ENCODE results near the gene USP7. TPM values are rescaled to one million over a fixed set of nuclear protein-coding genes. Genes with fewer than 3 reads are reported as not detected.
A peak's percentile ranks its signal among the peaks of the same experiment; 100 is the strongest.

The USP7 gene
- polyA plus RNA-seq, 1 donor = 110 TPM

GRCh38 chr16:8953064-8953463 lies 10.6 kb downstream of the USP7 start:
- H3K4me1 ChIP-seq (ENCODE audit: control insufficient read depth, insufficient read depth, low read length) = peaks cover 37% of the 10 kb centered on the region
- H3K4me3 ChIP-seq (ENCODE audit: low read length) = no peak overlapping the region
- no peaks in the 10 kb centered on the region for H3K36me3 ChIP-seq (ENCODE audit: control insufficient read depth, insufficient read depth, low read length)
- WGBS (ENCODE audit: insufficient coverage, low lambda C conversion rate) = no CpG with 5 or more reads among the region's 11 CpGs
- H3K9me3 ChIP-seq (ENCODE audit: control insufficient read depth, low read depth, low read length) = no peaks in the 10 kb centered on the region
- DNase-seq = no peak
- no peak overlapping the region for H3K27ac ChIP-seq (ENCODE audit: low read length)
- H3K27me3 ChIP-seq (ENCODE audit: control insufficient read depth, insufficient read depth, low read length) = no peaks in the 10 kb centered on the region

DNA sequence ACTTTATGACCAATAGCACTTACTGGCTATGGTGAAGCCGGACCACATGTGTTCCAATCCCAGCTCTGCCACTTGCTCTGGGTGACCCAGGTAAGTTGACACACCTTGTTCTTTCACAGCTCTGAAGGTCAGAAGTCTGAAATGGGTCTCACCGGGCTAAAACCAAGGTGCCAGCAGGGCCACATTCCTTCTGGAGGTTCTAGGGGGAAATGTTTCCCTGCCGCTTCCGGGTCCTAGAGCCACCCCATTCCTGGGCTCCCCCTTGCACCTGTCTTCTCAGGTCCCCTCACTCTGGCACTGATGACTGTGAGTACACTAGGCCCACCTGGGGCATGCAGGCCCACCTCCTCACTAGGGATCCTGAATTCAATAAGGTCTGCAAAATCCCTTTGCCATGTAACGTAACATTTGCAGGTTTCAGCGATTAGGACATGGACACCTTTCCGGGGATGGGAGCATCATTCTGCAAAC lies 11.4 kb downstream of the USP7 start:
- no peaks in the 10 kb centered on the region for H3K9me3 ChIP-seq (ENCODE audit: control insufficient read depth, low read depth, low read length)
- H3K4me1 ChIP-seq (ENCODE audit: control insufficient read depth, insufficient read depth, low read length) = peaks cover 36% of the 10 kb centered on the region
- no peaks in the 10 kb centered on the region for H3K36me3 ChIP-seq (ENCODE audit: control insufficient read depth, insufficient read depth, low read length)
- DNase-seq = no peak
- H3K27me3 ChIP-seq (ENCODE audit: control insufficient read depth, insufficient read depth, low read length) = no peaks in the 10 kb centered on the region
- WGBS (ENCODE audit: insufficient coverage, low lambda C conversion rate) = 80% methylated on average over 1 of the region's 7 CpGs
- no peak overlapping the region for H3K27ac ChIP-seq (ENCODE audit: low read length)
- H3K4me3 ChIP-seq (ENCODE audit: low read length) = no peak overlapping the region

GRCh38 chr16:8951447-8952280 lies 12.0 kb downstream of the USP7 start:
- Histone ChIP-seq H3K4me3 (ENCODE audit: low read length) (no peak overlapping the region), H3K9me3 (ENCODE audit: control insufficient read depth, low read depth, low read length) (no peaks in the 10 kb centered on the region), H3K27ac (ENCODE audit: low read length) (no peak overlapping the region), H3K27me3 (ENCODE audit: control insufficient read depth, insufficient read depth, low read length) (no peaks in the 10 kb centered on the region), H3K36me3 (ENCODE audit: control insufficient read depth, insufficient read depth, low read length) (no peaks in the 10 kb centered on the region), H3K4me1 (ENCODE audit: control insufficient read depth, insufficient read depth, low read length) (peaks cover 35% of the 10 kb centered on the region)
- 60% methylated on average over 2 of the region's 14 CpGs for WGBS (ENCODE audit: insufficient coverage, low lambda C conversion rate)
- no peak for DNase-seq

GRCh38 chr16:8950580-8951077 lies 13.1 kb downstream of the USP7 start:
- no CpG with 5 or more reads among the region's 11 CpGs for whole genome bisulfite sequencing (ENCODE audit: insufficient coverage, low lambda C conversion rate)
- peaks cover 35% of the 10 kb centered on the region for H3K4me1 ChIP-seq (ENCODE audit: control insufficient read depth, insufficient read depth, low read length)

GRCh38 chr16:8949536-8950418 lies 13.9 kb downstream of the USP7 start:
- WGBS (ENCODE audit: insufficient coverage, low lambda C conversion rate) = 100% methylated on average over 1 of the region's 6 CpGs
- peaks cover 35% of the 10 kb centered on the region for H3K4me1 ChIP-seq (ENCODE audit: control insufficient read depth, insufficient read depth, low read length)
- no peak overlapping the region for H3K4me3 ChIP-seq (ENCODE audit: low read length)
- no peaks in the 10 kb centered on the region for H3K27me3 ChIP-seq (ENCODE audit: control insufficient read depth, insufficient read depth, low read length)
- no peaks in the 10 kb centered on the region for H3K9me3 ChIP-seq (ENCODE audit: control insufficient read depth, low read depth, low read length)
- H3K27ac ChIP-seq (ENCODE audit: low read length) = no peak overlapping the region
- H3K36me3 ChIP-seq (ENCODE audit: control insufficient read depth, insufficient read depth, low read length) = no peaks in the 10 kb centered on the region
- DNase-seq = no peak

More at GRCh38 chr16:8950580-8951077, 13.1 kb downstream of the USP7 start:
- Histone ChIP-seq H3K36me3 (ENCODE audit: control insufficient read depth, insufficient read depth, low read length) (no peaks in the 10 kb centered on the region), H3K27me3 (ENCODE audit: control insufficient read depth, insufficient read depth, low read length) (no peaks in the 10 kb centered on the region), H3K4me3 (ENCODE audit: low read length) (no peak overlapping the region), H3K27ac (ENCODE audit: low read length) (no peak overlapping the region), H3K9me3 (ENCODE audit: control insufficient read depth, low read depth, low read length) (no peaks in the 10 kb centered on the region)
- no peak for DNase-seq

GRCh38 chr16:8948831-8949230 lies 14.9 kb downstream of the USP7 start:
- Histone ChIP-seq H3K4me1 (ENCODE audit: control insufficient read depth, insufficient read depth, low read length) (peaks cover 35% of the 10 kb centered on the region), H3K4me3 (ENCODE audit: low read length) (no peak overlapping the region), H3K27me3 (ENCODE audit: control insufficient read depth, insufficient read depth, low read length) (no peaks in the 10 kb centered on the region), H3K9me3 (ENCODE audit: control insufficient read depth, low read depth, low read length) (no peaks in the 10 kb centered on the region), H3K36me3 (ENCODE audit: control insufficient read depth, insufficient read depth, low read length) (no peaks in the 10 kb centered on the region), H3K27ac (ENCODE audit: low read length) (no peak overlapping the region)
- WGBS (ENCODE audit: insufficient coverage, low lambda C conversion rate) = 80% methylated on average over 1 of the region's 5 CpGs
- no peak for DNase-seq

DNA sequence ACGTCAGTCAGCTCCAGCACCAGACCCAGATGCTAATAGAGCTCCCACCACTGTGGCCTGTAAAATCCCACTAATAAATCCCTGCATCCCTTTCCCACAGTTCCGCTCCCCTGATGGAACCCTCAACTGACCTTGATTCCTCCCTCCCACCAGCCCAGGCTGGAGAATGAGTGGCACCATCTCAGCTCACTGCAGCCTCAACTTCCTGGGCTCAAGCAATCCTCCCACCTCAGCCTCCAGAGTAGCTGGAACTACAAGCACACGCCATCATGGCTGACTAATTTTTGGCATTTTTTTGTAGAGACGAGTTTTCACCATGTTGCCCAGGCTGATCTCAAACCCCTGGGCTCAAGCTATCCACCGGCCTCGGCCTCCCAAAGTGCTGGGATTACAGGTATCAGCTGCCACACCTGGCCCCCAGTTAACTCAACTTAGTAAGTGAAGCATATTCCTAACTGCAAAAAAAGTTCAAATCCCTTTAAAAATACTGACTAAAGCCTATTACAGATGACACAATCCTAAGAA lies 15.6 kb downstream of the USP7 start:
- Histone ChIP-seq H3K4me1 (ENCODE audit: control insufficient read depth, insufficient read depth, low read length) (peaks cover 35% of the 10 kb centered on the region), H3K36me3 (ENCODE audit: control insufficient read depth, insufficient read depth, low read length) (no peaks in the 10 kb centered on the region), H3K27me3 (ENCODE audit: control insufficient read depth, insufficient read depth, low read length) (no peaks in the 10 kb centered on the region), H3K9me3 (ENCODE audit: control insufficient read depth, low read depth, low read length) (no peaks in the 10 kb centered on the region), H3K27ac (ENCODE audit: low read length) (no peak overlapping the region), H3K4me3 (ENCODE audit: low read length) (no peak overlapping the region)
- no peak for DNase-seq
- WGBS (ENCODE audit: insufficient coverage, low lambda C conversion rate) = no CpG with 5 or more reads among the region's 6 CpGs

DNA sequence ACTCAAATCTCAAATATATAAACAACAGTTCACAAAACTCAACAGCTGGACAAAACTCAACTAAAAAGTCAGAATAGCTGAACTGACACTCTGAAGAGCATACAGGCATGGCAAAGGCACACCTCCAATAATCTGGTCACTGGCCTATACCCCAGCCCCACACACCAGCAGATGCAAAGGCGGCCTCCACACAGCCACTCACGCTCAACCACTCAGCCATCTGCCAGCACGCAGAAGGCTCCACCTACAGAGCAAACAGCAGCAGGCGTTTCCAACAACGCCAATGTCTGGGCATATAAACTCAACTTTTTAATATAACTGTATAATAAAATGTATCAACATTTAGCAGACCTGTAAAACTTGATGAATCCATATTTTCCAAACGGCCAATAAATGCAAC lies 17.2 kb downstream of the USP7 start:
- DNase-seq = peak in 1 of 2 donors; percentile 36
- Histone ChIP-seq H3K9me3 (ENCODE audit: control insufficient read depth, low read depth, low read length) (no peaks in the 10 kb centered on the region), H3K36me3 (ENCODE audit: control insufficient read depth, insufficient read depth, low read length) (no peaks in the 10 kb centered on the region), H3K27me3 (ENCODE audit: control insufficient read depth, insufficient read depth, low read length) (no peaks in the 10 kb centered on the region), H3K4me3 (ENCODE audit: low read length) (no peak overlapping the region), H3K27ac (ENCODE audit: low read length) (no peak overlapping the region), H3K4me1 (ENCODE audit: control insufficient read depth, insufficient read depth, low read length) (peaks cover 26% of the 10 kb centered on the region)
- WGBS (ENCODE audit: insufficient coverage, low lambda C conversion rate) = no CpG with 5 or more reads among the region's 6 CpGs

- 100% methylated on average over 1 of the region's 3 CpGs for WGBS (ENCODE audit: insufficient coverage, low lambda C conversion rate)
- no peaks in the 10 kb centered on the region for H3K36me3 ChIP-seq (ENCODE audit: control insufficient read depth, insufficient read depth, low read length)
- H3K27ac ChIP-seq (ENCODE audit: low read length) = no peak overlapping the region
- H3K4me3 ChIP-seq (ENCODE audit: low read length) = no peak overlapping the region
- H3K27me3 ChIP-seq (ENCODE audit: control insufficient read depth, insufficient read depth, low read length) = no peaks in the 10 kb centered on the region
- no peak for DNase-seq
- peaks cover 18% of the 10 kb centered on the region for H3K4me1 ChIP-seq (ENCODE audit: control insufficient read depth, insufficient read depth, low read length)
- no peaks in the 10 kb centered on the region for H3K9me3 ChIP-seq (ENCODE audit: control insufficient read depth, low read depth, low read length)
Observed at GRCh38 chr16:8945626-8946296, 17.9 kb downstream of the USP7 start.

Data from large intestine (tissue), 3 donors.